ENCODE data around the gene NR6A1. TPM values are rescaled to one million over a fixed set of nuclear protein-coding genes. Genes with fewer than 3 reads are reported as not detected.

Gene NR6A1
- total RNA-seq, 2 experiments from 2014 or later, result 17.5 to 23.0 TPM

- intact Hi-C loops (cut with micrococcal nuclease; ENCODE audit: unreplicated experiment), result no loop called here
- no peaks in the 10 kb centered on the region for H3K9me3 ChIP-seq (ENCODE audit: low read length)
- H3K36me3 ChIP-seq (ENCODE audit: insufficient read depth, low read length), result no peaks in the 10 kb centered on the region
- DNase-seq (ENCODE audit: low spot score), result no peak
- H4K20me1 ChIP-seq (ENCODE audit: insufficient read depth, low read length), result peaks cover 24% of the 10 kb centered on the region
- H3K27ac ChIP-seq (ENCODE audit: low read depth, low read length, poor library complexity, severe bottlenecking), result no peak overlapping the region
- no peaks in the 10 kb centered on the region for H3K4me1 ChIP-seq (ENCODE audit: insufficient read depth, low read length, poor library complexity, severe bottlenecking)
- no TSS peak for BruUV-seq (replicated peaks)
- H3K9me2 ChIP-seq (ENCODE audit: insufficient read depth, low read length), result no peaks in the 10 kb centered on the region
- POLR2A ChIA-PET, result no interaction called here
- H3K79me2 ChIP-seq (ENCODE audit: insufficient read depth, low read depth, low read length), result peaks cover 62% of the 10 kb centered on the region
- no peak overlapping the region for H2AFZ ChIP-seq (ENCODE audit: low read length)
- CTCF ChIA-PET (ENCODE audit: unreplicated experiment), result no interaction called here
- no peak for TF ChIP-seq CTCF (conservative IDR thresholded peaks at IDR 0.05; ENCODE audit: low read length)
- no peak overlapping the region for H3K4me3 ChIP-seq (ENCODE audit: low read depth, low read length, poor library complexity, severe bottlenecking)
- H3K4me2 ChIP-seq (ENCODE audit: low read length), result no peak overlapping the region
These were observed 21.8 kb downstream of the NR6A1 start for GRCh38 chr9:124749284-124749683.

- CTCF ChIA-PET (ENCODE audit: unreplicated experiment), result no interaction called here
- no peak overlapping the region for H3K4me2 ChIP-seq (ENCODE audit: low read length)
- H3K4me1 ChIP-seq (ENCODE audit: insufficient read depth, low read length, poor library complexity, severe bottlenecking), result peaks cover 7% of the 10 kb centered on the region
- H3K36me3 ChIP-seq (ENCODE audit: insufficient read depth, low read length), result no peaks in the 10 kb centered on the region
- peaks cover 17% of the 10 kb centered on the region; the same call in 1 of the 2 replicates for H4K20me1 ChIP-seq (ENCODE audit: insufficient read depth, low read length)
- H3K9me3 ChIP-seq (ENCODE audit: low read length), result no peaks in the 10 kb centered on the region
- DNase-seq (ENCODE audit: low spot score), result no peak
- no peak overlapping the region for H2AFZ ChIP-seq (ENCODE audit: low read length)
- H3K79me2 ChIP-seq (ENCODE audit: insufficient read depth, low read depth, low read length), result peaks cover 51% of the 10 kb centered on the region
- BruUV-seq (replicated peaks), result no TSS peak
- intact Hi-C loops (cut with micrococcal nuclease; ENCODE audit: unreplicated experiment), result no loop called here
- H3K9me2 ChIP-seq (ENCODE audit: insufficient read depth, low read length), result no peaks in the 10 kb centered on the region
- H3K27ac ChIP-seq (ENCODE audit: low read depth, low read length, poor library complexity, severe bottlenecking), result no peak overlapping the region
- POLR2A ChIA-PET, result interaction anchor here (0.7 kb wide), 1 partner anchor 10 kb away, joined by 3 read pairs; no protein-coding TSS in a partner anchor
- TF ChIP-seq CTCF (conservative IDR thresholded peaks at IDR 0.05; ENCODE audit: low read length) (no peak), EZH2phosphoT487 (IDR thresholded peaks at IDR 0.05; ENCODE audit: borderline replicate concordance, low read depth, low read length) (no peak)
- H3K4me3 ChIP-seq (ENCODE audit: low read depth, low read length, poor library complexity, severe bottlenecking), result no peak overlapping the region
These were observed 24.0 kb downstream of the NR6A1 start for GRCh38 chr9:124747065-124747464.

GRCh38 chr9:124743686-124744348, 27.3 kb downstream of the NR6A1 start:
- H3K9me2 ChIP-seq (ENCODE audit: insufficient read depth, low read length), result no peaks in the 10 kb centered on the region
- peaks cover 7% of the 10 kb centered on the region for H3K4me1 ChIP-seq (ENCODE audit: insufficient read depth, low read length, poor library complexity, severe bottlenecking)
- H3K36me3 ChIP-seq (ENCODE audit: insufficient read depth, low read length), result peaks cover 27% of the 10 kb centered on the region
- no peak overlapping the region for H3K27ac ChIP-seq (ENCODE audit: low read depth, low read length, poor library complexity, severe bottlenecking)
- CTCF ChIA-PET (ENCODE audit: unreplicated experiment), result interaction anchor here (1.1 kb wide), 1 partner anchor 10 kb away, joined by 4 read pairs; no protein-coding TSS in a partner anchor
- H4K20me1 ChIP-seq (ENCODE audit: insufficient read depth, low read length), result 0 out of 2 replicates have a peak, but pooled peaks cover 17% of the 10 kb centered on the region
- no peak overlapping the region for H3K4me2 ChIP-seq (ENCODE audit: low read length)
- intact Hi-C loops (cut with micrococcal nuclease; ENCODE audit: unreplicated experiment), result no loop called here
- no peak for TF ChIP-seq EZH2phosphoT487 (IDR thresholded peaks at IDR 0.05; ENCODE audit: borderline replicate concordance, low read depth, low read length)
- TF ChIP-seq CTCF (conservative IDR thresholded peaks at IDR 0.05; ENCODE audit: low read length), result no peak
- no peak for DNase-seq (ENCODE audit: low spot score)
- BruUV-seq (replicated peaks), result no TSS peak
- H3K79me2 ChIP-seq (ENCODE audit: insufficient read depth, low read depth, low read length), result peaks cover 32% of the 10 kb centered on the region
- no peak overlapping the region for H3K4me3 ChIP-seq (ENCODE audit: low read depth, low read length, poor library complexity, severe bottlenecking)
- H2AFZ ChIP-seq (ENCODE audit: low read length), result no peak overlapping the region
- H3K9me3 ChIP-seq (ENCODE audit: low read length), result no peaks in the 10 kb centered on the region
- POLR2A ChIA-PET, result interaction anchor here (0.7 to 4.6 kb wide), 6 partner anchors 8 to 101 kb away, joined by 3 to 22 read pairs (median 7); no protein-coding TSS in a partner anchor
